ENCODE measurements around the gene INPP5A.
A peak's percentile ranks its signal among the peaks of the same experiment; 100 is the strongest.
"Not testable (repeated sequence)": the region's sequence is repeated elsewhere in the genome, so short reads cannot be mapped to it uniquely, and the experiment has no call there.

Gene INPP5A

DNA sequence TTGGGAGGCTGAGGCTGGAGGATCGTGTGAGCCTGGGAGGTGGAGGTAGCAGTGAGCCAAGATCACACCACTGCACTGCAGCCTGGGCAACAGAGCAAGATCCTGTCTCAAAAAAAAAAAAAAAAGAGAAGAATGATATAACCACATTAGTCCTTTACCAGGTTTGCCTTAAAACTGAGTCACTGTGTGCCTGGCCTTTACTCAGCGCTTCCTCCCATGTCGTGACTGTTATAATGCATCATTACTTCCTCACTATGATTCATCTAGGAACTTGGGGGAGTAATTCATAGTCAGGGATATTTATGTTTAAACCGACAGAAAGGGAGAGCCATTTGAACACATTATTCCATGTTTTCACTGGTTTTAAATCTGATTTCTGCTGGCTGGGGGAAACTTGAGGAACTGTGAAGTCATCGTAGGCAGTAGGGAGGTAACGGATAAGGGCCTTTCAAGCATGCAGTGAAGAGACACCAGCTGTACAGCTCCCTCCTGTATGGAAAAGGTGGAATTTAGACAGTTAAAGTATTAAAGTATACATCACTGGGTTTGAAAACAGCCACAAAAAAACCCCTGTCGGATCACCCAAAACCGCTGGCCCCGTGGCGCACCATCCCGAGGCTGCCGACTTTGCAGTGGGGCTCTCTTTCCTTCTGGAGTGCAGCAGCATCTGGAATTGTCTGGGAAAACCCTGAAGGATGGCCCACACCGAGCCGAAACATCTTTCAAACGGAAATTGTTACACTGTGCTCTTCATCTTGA is 128.5 kb downstream of the INPP5A start:
- peak; percentile 91 for DNase-seq

DNA sequence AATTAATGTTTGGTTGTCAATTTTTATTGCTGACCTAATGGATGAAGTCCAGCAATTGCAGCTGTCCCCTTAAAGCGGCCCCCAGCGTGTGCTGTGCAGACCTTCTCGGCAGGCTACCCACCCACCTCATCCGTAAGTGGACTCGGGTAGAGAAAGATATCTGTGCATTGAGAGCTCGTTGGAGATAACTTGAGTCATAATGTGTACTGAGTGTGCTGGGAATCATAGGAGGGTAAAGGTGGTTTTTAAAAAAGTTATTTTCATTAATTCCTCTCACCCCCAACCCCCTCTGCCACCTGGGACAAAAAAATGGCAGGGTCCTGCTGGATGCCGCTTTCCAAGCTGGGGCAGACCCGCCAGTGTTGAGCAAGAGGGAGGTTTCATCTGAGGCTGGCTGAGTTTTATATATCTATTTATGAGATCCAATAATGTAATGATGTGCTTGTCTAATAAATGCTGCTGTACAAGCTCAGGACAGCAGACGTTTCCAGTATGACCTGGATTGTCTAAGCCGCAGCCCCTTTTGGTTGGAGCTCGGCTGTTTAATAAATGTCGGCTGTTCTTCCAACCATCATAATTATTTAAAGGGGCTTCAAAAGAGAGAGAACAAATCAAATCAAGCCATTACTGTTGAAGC is 129.2 kb downstream of the INPP5A start:
- peak; percentile 10 for DNase-seq

GRCh38 chr10:132667342-132668047 is 129.9 kb downstream of the INPP5A start:
- peak; percentile 38 for DNase-seq

GRCh38 chr10:132668048-132668394 is 130.4 kb downstream of the INPP5A start:
- DNase-seq = no peak

DNA sequence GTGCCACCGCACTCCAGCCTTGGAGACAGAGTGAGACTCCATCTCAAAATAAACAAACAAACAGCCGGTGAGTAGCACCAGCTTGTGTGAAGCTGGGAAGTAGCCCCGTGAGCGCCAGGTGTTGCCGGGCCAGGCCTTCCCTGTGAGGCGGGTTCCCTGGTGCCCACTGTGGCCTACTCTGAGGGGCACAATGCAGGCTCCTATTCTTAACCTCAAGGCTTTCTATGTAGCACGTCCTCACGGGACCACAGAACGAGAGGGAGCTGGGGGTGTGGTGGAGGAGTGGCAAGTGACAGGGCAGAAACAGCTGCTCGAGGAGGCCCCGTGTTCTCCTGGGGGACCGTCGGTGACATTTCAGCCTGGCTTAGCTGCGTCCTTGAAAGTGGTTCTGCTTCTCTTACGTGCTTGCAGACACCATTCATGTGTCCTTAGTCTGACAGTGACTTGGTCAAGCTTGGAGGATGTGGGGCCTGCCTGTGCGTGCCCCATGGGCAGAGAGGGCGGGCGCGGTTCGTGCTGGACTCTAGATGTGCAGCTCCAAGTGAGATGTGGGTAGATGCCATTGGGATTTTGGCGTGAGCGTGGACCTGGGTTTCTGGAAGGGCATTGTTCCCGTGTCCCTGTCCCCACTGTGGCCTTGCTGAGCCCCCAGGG is 131.7 kb downstream of the INPP5A start:
- DNase-seq = no peak

GRCh38 chr10:132670546-132671227 is 133.1 kb downstream of the INPP5A start:
- DNase-seq = no peak

DNA sequence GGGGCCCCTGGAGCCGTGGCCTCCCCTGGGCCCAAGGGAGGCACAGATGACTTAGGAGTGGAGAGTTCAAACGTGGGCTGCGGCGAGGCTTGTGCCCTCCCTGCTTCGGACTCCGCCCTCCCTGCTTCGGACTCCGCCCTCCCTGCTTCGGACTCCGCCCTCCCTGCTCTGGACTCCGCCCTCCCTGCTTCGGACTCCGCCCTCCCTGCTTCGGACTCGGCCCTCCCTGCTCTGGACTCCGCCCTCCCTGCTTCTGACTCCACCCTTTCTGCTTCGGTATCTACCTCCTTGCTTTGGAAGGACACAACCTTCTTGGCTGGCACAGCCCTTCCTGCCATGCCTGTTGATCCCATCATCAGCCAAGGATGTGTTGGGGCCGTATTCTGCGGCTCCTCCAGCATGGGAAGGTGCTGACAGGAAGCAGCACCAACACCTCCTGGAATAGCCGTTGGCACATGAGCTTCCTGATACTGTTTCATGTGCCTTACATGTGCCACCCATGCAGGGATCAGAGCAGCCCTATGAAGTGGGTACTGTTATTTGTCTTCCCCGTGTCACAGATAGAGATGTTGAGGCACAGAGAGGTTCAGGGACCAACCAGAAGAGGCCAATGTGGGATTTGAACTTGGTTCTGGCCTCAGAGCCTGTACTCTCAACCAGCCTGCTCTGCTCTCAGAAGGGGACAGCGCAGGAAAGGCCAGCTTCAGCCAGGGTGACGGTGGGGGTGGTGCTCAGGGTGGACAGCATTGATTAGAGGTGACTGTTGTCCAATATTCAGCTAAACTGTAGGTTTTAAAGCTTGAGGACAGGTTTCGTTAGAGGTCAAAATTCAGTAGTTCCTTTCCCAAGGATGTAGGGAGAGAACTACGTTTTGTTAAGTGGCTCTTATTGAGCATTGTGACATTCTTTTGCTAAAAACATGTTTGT is 133.9 kb downstream of the INPP5A start:
- DNase-seq = no peak

- DNase-seq = not testable (repeated sequence)
These were observed 136.2 kb downstream of the INPP5A start for GRCh38 chr10:132673746-132674145.

GRCh38 chr10:132674311-132674710 is 136.7 kb downstream of the INPP5A start:
- DNase-seq = no peak

DNA sequence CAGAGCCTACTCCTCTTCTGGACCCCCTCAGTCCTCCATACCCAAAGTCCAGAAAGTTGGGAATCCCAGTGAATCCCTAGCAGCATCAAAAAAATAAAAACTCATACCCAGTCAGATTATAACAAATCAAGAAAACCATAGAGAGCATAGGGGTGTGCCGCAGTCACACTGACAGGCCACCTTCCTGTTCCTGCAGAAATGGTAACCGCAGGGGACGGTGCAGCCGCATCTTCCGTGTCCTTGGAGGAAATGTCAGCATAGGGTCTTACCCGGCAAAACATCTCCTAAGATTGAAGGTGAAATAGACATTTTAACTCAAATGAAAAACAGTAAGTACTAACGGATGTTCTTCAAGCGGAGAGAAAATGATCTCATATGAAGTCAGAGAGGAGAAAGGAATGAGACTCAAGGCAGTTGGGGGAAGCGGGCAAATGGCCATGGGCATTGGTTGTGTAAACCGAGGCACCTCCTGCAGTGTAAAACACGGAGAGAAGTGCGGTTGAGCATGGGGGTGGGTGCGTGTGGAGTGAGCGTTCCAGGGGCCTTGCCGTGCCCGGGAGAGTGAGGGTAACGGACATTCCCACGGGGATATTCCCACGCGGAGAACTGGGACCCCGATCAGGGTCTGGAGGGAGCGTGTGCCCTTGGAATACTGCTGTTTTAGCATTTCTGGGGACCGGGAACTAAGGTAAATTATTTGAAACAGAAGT is 137.6 kb downstream of the INPP5A start:
- no peak for DNase-seq

DNA sequence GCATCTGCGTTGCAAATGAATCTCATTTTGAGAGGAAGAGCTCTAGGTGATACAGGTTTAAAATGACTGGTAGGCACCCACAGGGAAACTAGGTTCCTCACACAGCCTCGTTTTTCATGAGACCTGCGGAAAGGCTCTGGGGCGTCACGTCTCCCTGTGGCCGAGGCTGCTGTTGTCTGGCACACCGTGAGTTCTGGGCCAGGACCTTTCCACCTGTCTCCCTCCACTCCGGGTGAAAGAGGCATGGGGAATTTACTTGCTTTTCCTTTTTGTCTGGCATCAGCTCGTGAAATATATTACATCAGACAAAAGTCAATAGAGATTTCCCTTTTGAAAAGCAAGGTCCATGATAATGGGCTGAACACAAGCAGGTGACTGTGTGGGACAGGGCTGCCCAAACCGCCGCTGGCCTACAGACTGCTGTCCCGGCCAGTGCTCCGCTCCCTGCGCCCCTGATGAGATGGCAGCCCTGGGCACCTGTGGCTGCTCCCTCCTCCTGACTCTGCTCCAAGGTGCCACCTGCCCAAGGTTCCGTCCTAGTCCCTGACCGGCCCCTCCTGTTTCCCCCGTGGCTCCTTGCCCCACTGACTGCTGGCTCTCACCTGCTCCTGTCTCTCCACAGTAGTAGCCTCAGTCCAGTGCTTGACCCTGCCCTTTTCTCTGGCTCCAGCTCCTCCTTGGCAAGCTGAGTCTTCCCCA is 138.8 kb downstream of the INPP5A start:
- no peak for DNase-seq

DNA sequence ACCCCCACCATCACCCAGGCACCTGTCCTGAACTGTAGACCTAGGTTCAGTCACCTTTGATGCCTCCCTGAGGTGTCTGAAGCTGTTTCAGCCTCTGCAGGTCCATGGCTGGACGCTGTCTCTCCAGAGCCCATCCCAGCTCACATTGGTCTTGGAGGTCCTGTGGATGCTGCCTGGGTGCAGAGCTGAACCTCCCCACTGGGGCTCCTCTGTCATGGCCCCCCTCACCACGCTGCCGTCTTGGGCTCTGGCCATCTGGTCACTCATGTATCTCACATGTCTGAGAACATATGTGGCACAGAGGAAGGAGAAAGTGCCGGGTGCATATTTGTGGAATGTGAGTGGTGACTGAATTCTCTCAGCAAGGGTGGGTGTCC is 139.5 kb downstream of the INPP5A start:
- DNase-seq = no peak

DNA sequence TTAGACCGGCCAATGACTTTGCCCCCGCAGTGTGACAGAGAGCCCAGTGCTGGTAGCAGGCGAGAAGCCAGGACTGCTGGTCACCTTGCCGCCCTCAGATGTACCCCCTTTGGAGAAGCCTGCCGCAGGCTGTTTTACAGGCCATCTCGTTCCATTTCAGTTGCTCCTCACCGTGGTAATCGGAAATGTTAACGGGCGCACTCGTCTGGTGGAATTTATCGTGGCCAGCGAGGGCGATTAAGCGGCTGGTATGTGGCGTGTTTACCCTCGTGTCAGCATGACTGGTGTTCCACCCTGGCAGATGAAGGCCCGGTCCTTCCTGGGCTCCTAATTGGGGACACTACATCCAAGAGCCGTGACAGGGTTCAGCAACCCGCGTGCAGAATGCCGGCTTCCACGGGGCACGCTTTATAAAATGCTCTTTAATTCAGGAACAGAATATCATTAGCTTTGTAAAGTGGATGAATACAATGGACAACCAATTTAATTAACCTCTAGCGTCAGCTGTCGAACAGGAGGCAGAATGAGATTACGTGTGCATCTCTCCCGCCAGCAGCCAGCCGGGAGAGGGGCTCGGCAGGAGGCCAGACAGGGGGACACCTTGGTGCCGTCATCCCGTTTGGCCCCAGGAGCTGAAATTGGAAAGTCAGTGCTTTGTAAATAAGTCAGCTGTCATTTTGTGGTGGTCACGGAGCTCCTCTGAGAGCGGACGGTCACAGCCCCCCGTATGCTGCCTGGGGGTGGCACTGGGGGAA is 140.1 kb downstream of the INPP5A start:
- no peak for DNase-seq

DNA sequence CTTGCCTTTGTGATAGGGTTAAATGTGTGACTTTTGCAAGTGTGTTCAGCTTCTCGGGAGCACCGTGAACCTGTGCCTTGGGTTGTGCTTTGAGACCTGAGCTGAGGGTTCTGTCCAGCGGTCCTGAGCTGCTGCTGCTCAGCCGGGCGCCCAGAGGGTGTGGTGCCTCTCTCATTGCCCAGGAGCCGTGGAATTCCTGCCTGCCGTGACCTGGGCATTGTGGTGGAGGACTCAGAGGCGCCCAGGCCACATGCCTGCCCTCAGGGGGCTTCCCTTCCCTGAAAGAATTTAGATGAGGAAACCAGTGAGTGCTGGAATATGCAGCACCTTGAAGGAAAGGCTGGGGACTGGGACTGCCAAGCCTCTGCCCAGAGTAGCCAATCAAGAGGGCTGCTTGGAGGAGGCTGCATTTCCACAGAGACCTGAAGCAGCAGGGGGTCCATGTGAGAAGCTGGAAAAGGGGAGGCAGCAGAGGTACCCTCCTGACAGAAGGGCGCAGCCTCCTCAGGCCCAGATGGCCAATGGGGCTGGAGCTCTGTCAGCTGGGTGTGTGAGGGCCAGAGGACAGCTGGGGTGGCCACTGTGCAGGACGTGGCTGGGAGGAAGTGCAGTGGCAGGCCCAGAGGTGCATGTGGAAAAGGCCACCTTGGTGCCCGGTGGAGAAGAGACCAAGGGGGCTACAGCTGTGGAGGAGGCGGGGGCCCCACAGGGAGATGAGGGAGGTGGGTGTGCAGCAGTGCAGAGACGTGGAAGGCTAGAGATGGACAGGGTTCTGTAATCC is 141.0 kb downstream of the INPP5A start:
- DNase-seq = no peak

- no peak for DNase-seq
These were observed 141.6 kb downstream of the INPP5A start for GRCh38 chr10:132679217-132679595.

- DNase-seq = no peak
These were observed 142.1 kb downstream of the INPP5A start for GRCh38 chr10:132679640-132680039.

DNA sequence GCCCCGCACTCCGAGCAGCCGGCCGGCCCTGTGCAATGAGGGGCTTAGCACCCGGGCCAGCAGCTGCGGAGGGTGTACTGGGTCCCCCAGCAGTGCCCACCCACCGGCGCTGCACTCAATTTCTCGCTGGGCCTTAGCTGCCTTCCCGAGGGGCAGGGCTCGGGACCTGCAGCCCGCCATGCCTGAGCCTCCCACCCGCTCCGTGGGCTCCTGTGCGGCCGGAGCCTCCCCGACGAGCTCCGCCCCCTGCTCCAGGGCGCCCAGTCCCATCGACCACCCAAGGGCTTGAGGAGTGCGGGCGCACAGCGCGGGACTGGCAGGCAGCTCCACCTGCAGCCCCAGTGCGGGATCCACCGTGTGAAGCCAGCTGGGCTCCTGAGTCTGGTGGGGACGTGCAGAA is 143.2 kb downstream of the INPP5A start:
- not testable (repeated sequence) for DNase-seq

DNA sequence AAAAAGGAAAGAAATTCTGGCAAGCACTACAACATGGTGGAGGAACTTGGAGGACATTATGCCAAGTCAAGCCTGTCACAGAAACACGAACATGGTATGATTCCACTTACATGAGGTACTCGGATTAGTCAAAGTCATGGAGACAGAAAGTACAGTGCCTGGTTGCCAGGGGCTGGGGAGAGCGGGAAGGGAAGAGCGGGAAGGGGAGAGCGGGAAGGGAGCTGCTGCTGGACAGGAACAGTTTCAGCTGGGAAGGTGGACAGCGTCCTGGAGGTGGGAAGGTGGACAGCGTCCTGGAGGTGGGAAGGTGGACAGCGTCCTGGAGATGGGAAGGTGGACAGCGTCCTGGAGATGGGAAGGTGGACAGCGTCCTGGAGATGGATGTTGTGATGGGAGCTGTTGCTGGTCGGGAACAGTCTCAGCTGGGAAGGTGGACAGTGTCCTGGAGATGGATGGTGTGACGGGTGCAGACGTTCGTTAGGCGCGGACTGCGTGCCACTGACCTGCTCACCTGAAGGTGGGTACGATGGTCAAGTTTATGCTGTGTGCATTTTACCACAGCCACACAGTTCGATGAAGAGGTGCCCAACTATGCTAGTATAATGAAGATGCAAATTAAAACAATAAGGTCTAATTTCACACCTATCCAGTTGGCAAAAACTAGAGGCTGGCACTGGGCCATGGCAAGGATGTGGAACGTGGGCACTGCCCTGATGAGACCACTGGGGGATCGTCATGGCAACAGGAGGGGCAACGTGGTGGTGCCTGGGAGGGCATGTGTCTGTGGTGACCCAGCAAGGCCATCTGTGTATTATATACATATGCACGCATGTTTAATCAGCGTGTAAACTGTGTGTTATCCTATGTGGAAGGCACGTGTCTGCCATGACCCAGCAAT is 144.5 kb downstream of the INPP5A start:
- no peak for DNase-seq
